ENCODE data around the gene PCAT6. TPM values are rescaled to one million over a fixed set of nuclear protein-coding genes. Genes with fewer than 3 reads are reported as not detected.

PCAT6 gene
- total RNA-seq, 6 experiments from 2014 or later: 0.49 to 0.86 TPM; not detected in 4

DNA sequence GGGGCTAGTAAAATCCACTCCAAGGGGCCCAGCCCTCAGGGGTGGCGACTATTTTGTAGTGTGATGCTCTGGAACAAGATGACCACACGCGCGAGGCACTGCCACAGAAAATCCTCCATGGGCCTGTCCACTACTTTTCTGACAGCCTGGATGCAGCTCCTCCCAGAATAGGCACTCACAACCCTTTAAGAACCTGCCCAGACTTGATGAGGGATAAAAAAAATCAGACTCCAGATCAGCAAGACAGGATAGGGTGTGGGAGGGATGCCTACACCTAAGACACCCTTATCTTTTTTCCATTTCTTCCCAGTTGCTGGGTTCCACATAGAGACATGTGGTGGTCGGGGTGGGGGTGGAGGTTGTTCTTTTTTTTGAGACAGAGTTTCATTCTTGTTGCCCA lies 33.5 kb downstream of the PCAT6 start:
- DNase-seq (no peak), ATAC-seq (no peak)
- 64% methylated on average over 2 of the region's 5 CpGs for WGBS (ENCODE audit: insufficient coverage, low coverage, low lambda C conversion rate, missing lambda C conversion rate)
- Histone ChIP-seq H3K9me3 (no peaks in the 10 kb centered on the region), H3K27ac (no peak overlapping the region), H3K4me1 (peaks cover 0 to 8% (median 0%) of the 10 kb centered on the region in 4 donors), H3K36me3 (no peaks in the 10 kb centered on the region), H3K4me3 (no peak overlapping the region), H3K27me3 (no peaks in the 10 kb centered on the region)
- intact Hi-C loops (cut with DNase I): no loop called here
- TF ChIP-seq, protein P1, sequence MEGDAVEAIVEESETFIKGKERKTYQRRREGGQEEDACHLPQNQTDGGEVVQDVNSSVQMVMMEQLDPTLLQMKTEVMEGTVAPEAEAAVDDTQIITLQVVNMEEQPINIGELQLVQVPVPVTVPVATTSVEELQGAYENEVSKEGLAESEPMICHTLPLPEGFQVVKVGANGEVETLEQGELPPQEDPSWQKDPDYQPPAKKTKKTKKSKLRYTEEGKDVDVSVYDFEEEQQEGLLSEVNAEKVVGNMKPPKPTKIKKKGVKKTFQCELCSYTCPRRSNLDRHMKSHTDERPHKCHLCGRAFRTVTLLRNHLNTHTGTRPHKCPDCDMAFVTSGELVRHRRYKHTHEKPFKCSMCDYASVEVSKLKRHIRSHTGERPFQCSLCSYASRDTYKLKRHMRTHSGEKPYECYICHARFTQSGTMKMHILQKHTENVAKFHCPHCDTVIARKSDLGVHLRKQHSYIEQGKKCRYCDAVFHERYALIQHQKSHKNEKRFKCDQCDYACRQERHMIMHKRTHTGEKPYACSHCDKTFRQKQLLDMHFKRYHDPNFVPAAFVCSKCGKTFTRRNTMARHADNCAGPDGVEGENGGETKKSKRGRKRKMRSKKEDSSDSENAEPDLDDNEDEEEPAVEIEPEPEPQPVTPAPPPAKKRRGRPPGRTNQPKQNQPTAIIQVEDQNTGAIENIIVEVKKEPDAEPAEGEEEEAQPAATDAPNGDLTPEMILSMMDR (IDR thresholded peaks at IDR 0.05): no peak
- no peak for TF ChIP-seq POLR2A (IDR thresholded peaks at IDR 0.05)

DNA sequence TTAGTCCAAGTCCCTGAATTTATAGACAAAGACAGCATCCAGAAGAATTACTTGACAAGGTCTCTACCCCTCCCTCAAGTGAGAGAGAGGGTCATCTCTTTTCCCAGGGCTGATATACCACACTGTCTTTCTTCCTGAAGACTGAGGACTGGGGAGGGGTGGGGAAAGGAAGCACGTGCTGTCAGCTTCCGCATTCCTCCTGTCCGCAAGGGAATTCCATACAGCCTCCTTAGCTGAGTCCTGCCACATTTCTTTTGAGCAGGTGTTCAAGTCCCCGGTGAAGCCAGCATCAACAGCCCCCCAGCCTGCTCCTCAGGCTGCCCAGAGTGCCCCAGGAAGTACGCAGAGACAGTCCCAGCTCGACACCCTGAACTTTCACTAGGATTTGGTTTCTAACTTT lies 34.2 kb downstream of the PCAT6 start:
- intact Hi-C loops (cut with DNase I): no loop called here
- DNase-seq (no peak), ATAC-seq (no peak)
- WGBS (ENCODE audit: insufficient coverage, low coverage, low lambda C conversion rate, missing lambda C conversion rate): 67% methylated on average over 3 of the region's 6 CpGs
- no peak overlapping the region for H3K27ac ChIP-seq
- no peaks in the 10 kb centered on the region for H3K27me3 ChIP-seq
- H3K9me3 ChIP-seq: no peaks in the 10 kb centered on the region
- H3K4me3 ChIP-seq: no peak overlapping the region
- no peaks in the 10 kb centered on the region for H3K36me3 ChIP-seq
- TF ChIP-seq POLR2A (IDR thresholded peaks at IDR 0.05): no peak
- TF ChIP-seq, protein P1 (IDR thresholded peaks at IDR 0.05): no peak
- peaks cover 0 to 8% (median 0%) of the 10 kb centered on the region in 4 donors for H3K4me1 ChIP-seq

DNA sequence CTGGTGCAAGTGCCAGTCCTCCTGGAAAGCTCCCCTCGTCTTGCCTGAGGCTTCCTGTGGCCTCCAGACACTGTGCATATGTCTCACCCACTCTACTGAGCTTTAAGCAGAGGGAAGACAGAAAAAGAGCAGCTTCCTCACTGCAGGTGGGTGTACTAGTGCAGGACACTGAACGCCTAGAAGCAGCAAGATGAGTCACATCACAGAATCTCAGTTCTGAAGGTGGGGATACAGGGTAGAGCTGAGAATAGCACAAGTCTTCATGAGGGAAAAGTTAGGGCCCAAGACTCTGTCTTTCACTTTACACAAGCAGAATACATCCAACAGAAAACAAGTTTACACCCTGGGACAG lies 37.4 kb downstream of the PCAT6 start:
- Histone ChIP-seq H3K9me3 (no peaks in the 10 kb centered on the region), H3K4me1 (peaks cover 0 to 8% (median 0%) of the 10 kb centered on the region in 4 donors), H3K36me3 (no peaks in the 10 kb centered on the region), H3K27me3 (no peaks in the 10 kb centered on the region), H3K4me3 (no peak overlapping the region), H3K27ac (peak overlapping the region in 1 of 3 donors; percentile 4)
- WGBS (ENCODE audit: insufficient coverage, low coverage, low lambda C conversion rate, missing lambda C conversion rate): 46% methylated on average over 1 of the region's 2 CpGs
- TF ChIP-seq, protein P1 (IDR thresholded peaks at IDR 0.05): no peak
- TF ChIP-seq POLR2A (IDR thresholded peaks at IDR 0.05): no peak
- ATAC-seq (no peak), DNase-seq (no peak)
- intact Hi-C loops (cut with DNase I): no loop called here

DNA sequence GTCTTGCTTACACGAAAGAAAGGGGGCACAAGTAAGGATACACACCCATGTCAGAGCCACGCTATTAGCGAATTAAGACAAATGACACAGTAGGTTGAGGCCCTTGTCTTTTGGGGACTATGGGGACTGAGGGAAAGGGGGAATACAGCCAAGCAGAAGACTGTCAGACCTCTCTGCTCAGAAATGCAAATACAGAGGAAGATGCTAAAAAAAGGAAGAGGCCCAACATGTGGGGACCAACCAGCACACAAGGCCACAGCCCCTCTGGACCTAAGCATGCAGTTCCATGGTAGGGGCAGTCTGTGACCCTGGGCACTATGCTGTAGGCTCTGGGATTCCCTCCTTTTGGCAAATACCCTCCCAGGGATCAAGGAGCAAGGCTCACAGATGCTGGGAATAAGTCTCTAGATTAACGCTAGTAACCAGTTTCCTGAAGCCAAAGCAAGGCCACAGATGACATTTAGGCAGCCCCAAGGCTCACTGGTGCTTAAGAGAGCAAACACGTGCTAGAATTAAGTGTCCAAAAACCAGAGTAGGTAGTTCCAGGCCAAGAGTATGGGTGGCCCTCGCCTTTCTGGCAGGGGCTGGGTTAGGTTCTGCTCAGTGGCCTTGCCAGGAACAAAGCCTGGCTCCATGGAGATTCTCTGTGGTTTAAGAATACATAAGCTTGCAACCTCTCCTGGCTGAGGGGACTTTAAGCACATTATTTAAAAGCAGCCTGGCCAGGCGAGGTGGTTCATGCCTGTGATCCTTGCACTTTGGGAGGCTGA lies 40.0 kb downstream of the PCAT6 start:
- Histone ChIP-seq H3K4me3 (no peak overlapping the region), H3K4me1 (peaks cover 0 to 8% (median 0%) of the 10 kb centered on the region in 4 donors), H3K36me3 (no peaks in the 10 kb centered on the region), H3K27me3 (no peaks in the 10 kb centered on the region), H3K27ac (no peak overlapping the region), H3K9me3 (no peaks in the 10 kb centered on the region)
- DNase-seq: no peak
- intact Hi-C loops (cut with DNase I): no loop called here
- TF ChIP-seq POLR2A (IDR thresholded peaks at IDR 0.05): no peak
- TF ChIP-seq, protein P1 (IDR thresholded peaks at IDR 0.05): no peak
- no peak for ATAC-seq
- 87% methylated on average over 4 of the region's 7 CpGs for WGBS (ENCODE audit: insufficient coverage, low coverage, low lambda C conversion rate, missing lambda C conversion rate)
